ENCODE data around the gene TSPAN9. TPM values are rescaled to one million over a fixed set of nuclear protein-coding genes. Genes with fewer than 3 reads are reported as not detected.

Gene TSPAN9
- polyA plus RNA-seq, 1 donor (not counting 4 experiments of a cell fraction or from before 2014, with no cell fraction given) = 27.5 TPM

- Histone ChIP-seq H4K20me1 (ENCODE audit: control insufficient read depth, extremely low read depth, insufficient read depth, low read length) (no peaks in the 10 kb centered on the region), H3K9me3 (ENCODE audit: control insufficient read depth, low read depth, low read length) (no peaks in the 10 kb centered on the region), H3K4me1 (ENCODE audit: control insufficient read depth, extremely low read depth, insufficient read depth, low read length) (no peaks in the 10 kb centered on the region), H3K4me2 (ENCODE audit: control insufficient read depth, extremely low read depth, insufficient read depth, low read depth, low read length) (no peak overlapping the region), H3K27ac (ENCODE audit: control insufficient read depth, insufficient read depth, low read length) (no peak overlapping the region), H3K79me2 (ENCODE audit: control insufficient read depth, insufficient read depth, low read length) (no peaks in the 10 kb centered on the region), H3K27me3 (ENCODE audit: control insufficient read depth, extremely low read depth, insufficient read depth, low read length) (peaks cover 7% of the 10 kb centered on the region), H3K36me3 (ENCODE audit: control insufficient read depth in 2 of 2, extremely low read depth in 1 of 2, insufficient read depth in 2 of 2, low read length in 2 of 2) (no peaks in the 10 kb centered on the region), H2AFZ (ENCODE audit: control insufficient read depth, low read length) (no peak overlapping the region), H3K9me1 (ENCODE audit: control insufficient read depth, extremely low read depth, insufficient read depth, low read length) (no peaks in the 10 kb centered on the region), H3K9ac (ENCODE audit: control insufficient read depth, extremely low read depth, insufficient read depth, low read length) (no peak overlapping the region), H3K4me3 (ENCODE audit: control insufficient read depth in 2 of 3, extremely low read depth in 1 of 3, insufficient read depth in 2 of 3, low read depth in 1 of 3, low read length in 3 of 3) (no peak overlapping the region)
- FAIRE-seq = no peak
- DNase-seq (ENCODE audit: low read depth, low spot score) = no peak
- TF ChIP-seq, protein P1, sequence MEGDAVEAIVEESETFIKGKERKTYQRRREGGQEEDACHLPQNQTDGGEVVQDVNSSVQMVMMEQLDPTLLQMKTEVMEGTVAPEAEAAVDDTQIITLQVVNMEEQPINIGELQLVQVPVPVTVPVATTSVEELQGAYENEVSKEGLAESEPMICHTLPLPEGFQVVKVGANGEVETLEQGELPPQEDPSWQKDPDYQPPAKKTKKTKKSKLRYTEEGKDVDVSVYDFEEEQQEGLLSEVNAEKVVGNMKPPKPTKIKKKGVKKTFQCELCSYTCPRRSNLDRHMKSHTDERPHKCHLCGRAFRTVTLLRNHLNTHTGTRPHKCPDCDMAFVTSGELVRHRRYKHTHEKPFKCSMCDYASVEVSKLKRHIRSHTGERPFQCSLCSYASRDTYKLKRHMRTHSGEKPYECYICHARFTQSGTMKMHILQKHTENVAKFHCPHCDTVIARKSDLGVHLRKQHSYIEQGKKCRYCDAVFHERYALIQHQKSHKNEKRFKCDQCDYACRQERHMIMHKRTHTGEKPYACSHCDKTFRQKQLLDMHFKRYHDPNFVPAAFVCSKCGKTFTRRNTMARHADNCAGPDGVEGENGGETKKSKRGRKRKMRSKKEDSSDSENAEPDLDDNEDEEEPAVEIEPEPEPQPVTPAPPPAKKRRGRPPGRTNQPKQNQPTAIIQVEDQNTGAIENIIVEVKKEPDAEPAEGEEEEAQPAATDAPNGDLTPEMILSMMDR (optimal IDR thresholded peaks at IDR 0.05 in 1 of 3, IDR thresholded peaks at IDR 0.05 in 1 of 3, conservative IDR thresholded peaks at IDR 0.05 in 1 of 3; ENCODE audit: extremely low read depth in 1 of 3, insufficient read depth in 2 of 3, low read length in 3 of 3) = no peak
- TF ChIP-seq EZH2 (IDR thresholded peaks at IDR 0.05; ENCODE audit: low read length) = no peak
- dilution Hi-C loops (cut with MboI; ENCODE audit: extremely low pct_ligation_motif_present, low sequenced_read_pairs) = no loop called here
These were observed 251.4 kb downstream of the TSPAN9 start for GRCh38 chr12:3328571-3328970.

GRCh38 chr12:3329361-3329760 lies 252.2 kb downstream of the TSPAN9 start:
- TF ChIP-seq, protein P1 (optimal IDR thresholded peaks at IDR 0.05 in 1 of 3, IDR thresholded peaks at IDR 0.05 in 1 of 3, conservative IDR thresholded peaks at IDR 0.05 in 1 of 3; ENCODE audit: extremely low read depth in 1 of 3, insufficient read depth in 2 of 3, low read length in 3 of 3) = no peak
- no peak for TF ChIP-seq EZH2 (IDR thresholded peaks at IDR 0.05; ENCODE audit: low read length)
- Histone ChIP-seq H3K9me3 (ENCODE audit: control insufficient read depth, low read depth, low read length) (no peaks in the 10 kb centered on the region), H3K79me2 (ENCODE audit: control insufficient read depth, insufficient read depth, low read length) (no peaks in the 10 kb centered on the region), H3K9ac (ENCODE audit: control insufficient read depth, extremely low read depth, insufficient read depth, low read length) (no peak overlapping the region), H4K20me1 (ENCODE audit: control insufficient read depth, extremely low read depth, insufficient read depth, low read length) (no peaks in the 10 kb centered on the region), H3K27me3 (ENCODE audit: control insufficient read depth, extremely low read depth, insufficient read depth, low read length) (peaks cover 7% of the 10 kb centered on the region), H3K27ac (ENCODE audit: control insufficient read depth, insufficient read depth, low read length) (no peak overlapping the region), H3K4me3 (ENCODE audit: control insufficient read depth in 2 of 3, extremely low read depth in 1 of 3, insufficient read depth in 2 of 3, low read depth in 1 of 3, low read length in 3 of 3) (no peak overlapping the region), H3K36me3 (ENCODE audit: control insufficient read depth in 2 of 2, extremely low read depth in 1 of 2, insufficient read depth in 2 of 2, low read length in 2 of 2) (no peaks in the 10 kb centered on the region), H3K9me1 (ENCODE audit: control insufficient read depth, extremely low read depth, insufficient read depth, low read length) (no peaks in the 10 kb centered on the region), H3K4me2 (ENCODE audit: control insufficient read depth, extremely low read depth, insufficient read depth, low read depth, low read length) (no peak overlapping the region), H3K4me1 (ENCODE audit: control insufficient read depth, extremely low read depth, insufficient read depth, low read length) (no peaks in the 10 kb centered on the region), H2AFZ (ENCODE audit: control insufficient read depth, low read length) (no peak overlapping the region)
- DNase-seq (ENCODE audit: low read depth, low spot score) (no peak), FAIRE-seq (no peak)
- dilution Hi-C loops (cut with MboI; ENCODE audit: extremely low pct_ligation_motif_present, low sequenced_read_pairs) = no loop called here
